IMR-90 (cell line): ENCODE results near the gene MRPL45. TPM values are rescaled to one million over a fixed set of nuclear protein-coding genes. Genes with fewer than 3 reads are reported as not detected.

Experiments
- ATAC-seq: fragments of 200-7000 bp; cut with Tn5 transposase; 2 replicates; pipeline ENCODE4 v1.9.1; 2020; ENCODE audit warnings: low read depth, mild to moderate bottlenecking, moderate library complexity
- BruUV-seq: library from RNA; stranded (reverse); fragments of 400-500 nt; replicated peaks from 2 replicates; lab custom pipeline; 2021; lab: Mats Ljungman, UMichigan
- CTCF ChIA-PET: fragments of 300-600 bp; formaldehyde crosslinking; extraction: SDS; loops from one replicate; lab custom pipeline; 2021; ENCODE audit warnings: antibody characterized with exemption; lab: Yijun Ruan, JAX
- POLR2A ChIA-PET: fragments of 300-600 bp; sonication (Branson Sonifier 250); formaldehyde crosslinking; loops from one replicate; lab custom pipeline; 2022; ENCODE audit warnings: antibody characterized with exemption; ENCODE audit not compliant: unreplicated experiment; lab: Charles Lee
- DNase-seq: peaks from one replicate; pipeline ENCODE4 v3.0.0; 2013
- H2AFZ ChIP-seq: replicated peaks from 2 replicates; pipeline ENCODE3; 2013; ENCODE audit warnings: low read length, mild to moderate bottlenecking; ENCODE audit not compliant: poor library complexity
- H2AK5ac ChIP-seq: 2 replicates; pipeline ENCODE4 v1.6.1; 2013; ENCODE audit warnings: low read depth, low read length, inconsistent platforms
- H2AK9ac ChIP-seq: replicated peaks from 2 replicates; pipeline ENCODE3; 2013; ENCODE audit warnings: mild to moderate bottlenecking, low read depth, low read length, moderate library complexity; ENCODE audit not compliant: poor library complexity
- H2BK120ac ChIP-seq: 2 replicates; pipeline ENCODE4 v1.6.1; 2013; ENCODE audit warnings: low read depth, low read length, inconsistent platforms
- H2BK15ac ChIP-seq: 3 replicates; pipeline ENCODE4 v1.6.1; 2013; ENCODE audit warnings: low read depth, low read length, inconsistent platforms
- H2BK20ac ChIP-seq: 2 replicates; pipeline ENCODE4 v1.6.1; 2013; ENCODE audit warnings: low read depth, mild to moderate bottlenecking, inconsistent platforms, low read length, moderate library complexity
- H2BK5ac ChIP-seq: 2 replicates; pipeline ENCODE4 v1.6.1; 2013; ENCODE audit warnings: mild to moderate bottlenecking, low read depth, low read length, inconsistent platforms; ENCODE audit not compliant: poor library complexity, severe bottlenecking
- H3K14ac ChIP-seq: replicated peaks from 2 replicates; pipeline ENCODE4 v1.6.1; 2013; ENCODE audit warnings: low read depth, low read length, inconsistent platforms
- H3K18ac ChIP-seq: 2 replicates; pipeline ENCODE4 v1.6.1; 2013; ENCODE audit warnings: low read depth, low read length, control low read depth
- H3K23ac ChIP-seq: 2 replicates; pipeline ENCODE4 v1.6.1; 2013; ENCODE audit warnings: low read depth, low read length, inconsistent platforms
- H3K27ac ChIP-seq: 2 replicates; pipeline ENCODE4 v1.5.1; 2013; ENCODE audit warnings: mild to moderate bottlenecking, control low read depth, low read length; ENCODE audit not compliant: insufficient read depth
- H3K27me3 ChIP-seq: 2 replicates; pipeline ENCODE4 v1.6.1; 2013; ENCODE audit warnings: low read length; ENCODE audit not compliant: control insufficient read depth, insufficient read depth
- H3K36me3 ChIP-seq: 2 replicates; pipeline ENCODE4 v1.6.1; 2013; ENCODE audit warnings: low read length, mixed read lengths; ENCODE audit not compliant: control insufficient read depth, insufficient read depth
- H3K4ac ChIP-seq: 2 replicates; pipeline ENCODE4 v1.6.1; 2013; ENCODE audit warnings: low read depth, low read length, inconsistent platforms
- H3K4me1 ChIP-seq: 2 replicates; pipeline ENCODE4 v1.6.1; 2013; ENCODE audit warnings: low read length, mixed read lengths; ENCODE audit not compliant: control insufficient read depth, insufficient read depth
- H3K4me2 ChIP-seq: 2 replicates; pipeline ENCODE4 v1.6.1; 2013; ENCODE audit warnings: low read depth, mild to moderate bottlenecking, control low read depth, low read length, moderate library complexity
- H3K4me3 ChIP-seq: 2 replicates; pipeline ENCODE4 v1.5.1; 2013; ENCODE audit warnings: low read depth, mild to moderate bottlenecking, control low read depth, low read length, moderate library complexity; ENCODE audit not compliant: insufficient read depth
- H3K56ac ChIP-seq: 2 replicates; pipeline ENCODE4 v1.6.1; 2013; ENCODE audit warnings: low read length, inconsistent platforms; ENCODE audit not compliant: insufficient read depth; ENCODE audit errors: extremely low read depth
- H3K79me1 ChIP-seq, 2 experiments: 2 replicates each; pipeline ENCODE4 v1.6.1; 2013; ENCODE audit warnings: low read length in 2 of 2, inconsistent platforms in 1 of 2, low read depth in 1 of 2
- H3K9ac ChIP-seq: 2 replicates; pipeline ENCODE4 v1.6.1; 2013; ENCODE audit warnings: low read depth, low read length, control low read depth
- H3K9me1 ChIP-seq: 2 replicates; pipeline ENCODE4 v1.6.1; 2013; ENCODE audit warnings: low read length, inconsistent platforms; ENCODE audit not compliant: insufficient read depth
- H3K9me3 ChIP-seq: 2 replicates; pipeline ENCODE4 v1.6.1; 2013; ENCODE audit warnings: low read length; ENCODE audit not compliant: control insufficient read depth, insufficient read depth
- H4K20me1 ChIP-seq: 2 replicates; pipeline ENCODE4 v1.6.1; 2013; ENCODE audit warnings: low read length, inconsistent platforms; ENCODE audit not compliant: insufficient read depth
- H4K5ac ChIP-seq: 2 replicates; pipeline ENCODE4 v1.6.1; 2013; ENCODE audit warnings: mild to moderate bottlenecking, low read depth, low read length, control low read depth
- H4K8ac ChIP-seq, 2 experiments: 2 replicates each; pipeline ENCODE4 v1.6.1; 2013; ENCODE audit warnings: low read depth in 2 of 2, low read length in 2 of 2, control low read depth in 1 of 2, inconsistent platforms in 1 of 2
- H4K91ac ChIP-seq: 2 replicates; pipeline ENCODE4 v1.6.1; 2013; ENCODE audit warnings: low read depth, low read length, inconsistent platforms; ENCODE audit not compliant: insufficient read depth
- CEBPB ChIP-seq: IDR thresholded peaks from 2 replicates; pipeline ENCODE4 v1.6.1; 2012; ENCODE audit warnings: low read depth, low read length, improper control_type of control experiment
- RAD21 ChIP-seq: IDR thresholded peaks from 2 replicates; pipeline ENCODE4 v1.6.1; 2012; ENCODE audit warnings: low read length, improper control_type of control experiment
- SMC3 ChIP-seq: fragments of 150-350 bp; IDR thresholded peaks from 2 replicates; pipeline ENCODE4 v1.6.1; 2016; ENCODE audit warnings: low read depth, mild to moderate bottlenecking, antibody characterized with exemption, low read length, moderate library complexity
- WGBS, 2 experiments: methylation state at CpG; one replicate each; pipeline versions ENCODE4 v1.1.5 to v1.1.7; 2013; ENCODE audit warnings: missing lambda C conversion rate in 2 of 2; ENCODE audit not compliant: insufficient read length in 1 of 2; ENCODE audit errors: extremely low coverage in 2 of 2; 5-methylcytosine and 5-hydroxymethylcytosine counted together
- dilution Hi-C: fragments of 300-500 bp; cut with HindIII; formaldehyde crosslinking; loops from one replicate; pipeline ENCODE4 v1.14.3; 2018; ENCODE audit warnings: low sequenced_read_pairs; ENCODE audit not compliant: unreplicated experiment
- in situ Hi-C: fragments of 300-500 bp; cut with MboI; formaldehyde crosslinking; loops from 3 replicates; pipeline ENCODE4 v1.14.3; 2019; ENCODE audit warnings: low sequenced_read_pairs, inconsistent platforms, mixed read lengths
- intact Hi-C: fragments of 100-400 bp; cut with micrococcal nuclease; formaldehyde crosslinking; loops from 2 replicates; pipeline ENCODE4 v1.10.0; 2022
- polyA plus RNA-seq, 3 experiments: library from polyadenylated mRNA; depleted of rRNA; stranded (reverse); fragments of >200 nt; gene quantifications; 2 replicates each; pipeline ENCODE4 v1.2.3, GENCODE V29; 2012; ENCODE audit warnings: low replicate concordance in 1 of 3
- total RNA-seq: library from RNA; depleted of rRNA; stranded (reverse); fragments of >200 nt; gene quantifications from 2 replicates; pipeline ENCODE4 v1.2.3, GENCODE V29; 2012
- TF ChIP-seq, protein P1 (sequence below): conservative IDR thresholded peaks from 2 replicates; pipeline ENCODE4 v1.5.1; 2012; ENCODE audit warnings: mild to moderate bottlenecking, low read depth, low read length, improper control_type of control experiment

The MRPL45 gene
- total and polyA plus RNA-seq, 2 of the 4 experiments (the other 2 are of a cell fraction): 39.6 to 46.8 TPM

DNA sequence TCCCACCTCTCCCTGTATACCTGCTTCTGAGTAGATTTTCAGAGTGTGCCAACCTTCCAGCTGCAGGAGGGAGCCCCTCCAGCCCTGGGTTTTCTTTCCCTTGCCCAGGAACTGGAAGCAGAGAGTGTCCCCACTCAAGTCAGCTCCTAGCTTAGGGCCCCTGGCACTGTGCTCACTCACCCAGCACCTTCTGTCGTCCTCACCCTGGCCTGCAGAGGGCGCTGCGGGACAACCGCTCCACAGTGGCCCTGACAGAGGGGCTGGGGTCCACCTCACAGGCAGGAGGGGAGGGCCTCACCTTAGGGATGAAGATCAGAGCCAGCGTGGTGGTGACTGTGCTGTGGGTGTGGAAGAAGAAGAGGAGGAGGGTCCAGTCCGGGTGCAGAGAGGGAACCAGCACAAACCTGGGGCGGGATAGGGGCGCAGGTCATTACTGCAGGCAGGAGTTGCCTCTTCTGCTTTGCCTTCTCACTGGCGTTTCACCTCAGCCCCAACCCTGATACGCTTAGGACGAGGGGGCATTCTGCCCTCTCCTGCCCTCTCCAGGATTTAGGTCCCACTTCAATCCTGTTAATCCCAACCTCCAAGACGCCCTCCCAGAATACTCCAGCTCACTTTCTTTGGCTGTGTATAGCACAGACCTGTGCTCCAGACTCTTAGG, 36.8 kb downstream of the MRPL45 start:
- POLR2A ChIA-PET: no interaction called here
- in situ Hi-C loops (no loop called here), dilution Hi-C loops (no loop called here)

More for the DNA sequence above, 36.8 kb downstream of the MRPL45 start:
- Histone ChIP-seq H3K27me3 (peaks cover 73% of the 10 kb centered on the region), H3K9me3 (no peaks in the 10 kb centered on the region), H2AK5ac (no peak overlapping the region), H3K14ac (no peak overlapping the region), H2BK15ac (no peak overlapping the region), H3K79me1 (no peaks in the 10 kb centered on the region), H2BK20ac (no peak overlapping the region), H4K5ac (no peak overlapping the region), H3K4me1 (no peaks in the 10 kb centered on the region), H3K4me3 (no peak overlapping the region), H2BK120ac (no peak overlapping the region), H4K8ac (no peak overlapping the region), H3K4ac (no peak overlapping the region), H3K9ac (no peak overlapping the region), H4K20me1 (no peaks in the 10 kb centered on the region; the same call in 1 of the 2 replicates), H3K18ac (no peak overlapping the region), H3K36me3 (no peaks in the 10 kb centered on the region), H3K9me1 (0 out of 2 replicates have a peak, but pooled peaks cover 2% of the 10 kb centered on the region), H4K91ac (no peak overlapping the region), H3K23ac (no peak overlapping the region), H2AK9ac (peak overlapping the region; percentile 45), H3K27ac (no peak overlapping the region), H2BK5ac (no peak overlapping the region), H3K56ac (no peak overlapping the region), H3K4me2 (no peak overlapping the region), H2AFZ (no peak overlapping the region)
- CTCF ChIA-PET: interaction anchor here (0.5 to 2.0 kb wide), 3 partner anchors 16 to 81 kb away, joined by 3 to 5 read pairs (median 3); no protein-coding TSS in a partner anchor
- WGBS, 2 experiments: 67% methylated on average over 3 of the region's 12 CpGs; no CpG with 5 or more reads in 1 of the 2 experiments
- TF ChIP-seq RAD21 (peak; percentile 25; the same call in 1 of the 2 replicates), CEBPB (no peak), SMC3 (peak; percentile 21; the same call in 1 of the 2 replicates)
- TF ChIP-seq, protein P1, sequence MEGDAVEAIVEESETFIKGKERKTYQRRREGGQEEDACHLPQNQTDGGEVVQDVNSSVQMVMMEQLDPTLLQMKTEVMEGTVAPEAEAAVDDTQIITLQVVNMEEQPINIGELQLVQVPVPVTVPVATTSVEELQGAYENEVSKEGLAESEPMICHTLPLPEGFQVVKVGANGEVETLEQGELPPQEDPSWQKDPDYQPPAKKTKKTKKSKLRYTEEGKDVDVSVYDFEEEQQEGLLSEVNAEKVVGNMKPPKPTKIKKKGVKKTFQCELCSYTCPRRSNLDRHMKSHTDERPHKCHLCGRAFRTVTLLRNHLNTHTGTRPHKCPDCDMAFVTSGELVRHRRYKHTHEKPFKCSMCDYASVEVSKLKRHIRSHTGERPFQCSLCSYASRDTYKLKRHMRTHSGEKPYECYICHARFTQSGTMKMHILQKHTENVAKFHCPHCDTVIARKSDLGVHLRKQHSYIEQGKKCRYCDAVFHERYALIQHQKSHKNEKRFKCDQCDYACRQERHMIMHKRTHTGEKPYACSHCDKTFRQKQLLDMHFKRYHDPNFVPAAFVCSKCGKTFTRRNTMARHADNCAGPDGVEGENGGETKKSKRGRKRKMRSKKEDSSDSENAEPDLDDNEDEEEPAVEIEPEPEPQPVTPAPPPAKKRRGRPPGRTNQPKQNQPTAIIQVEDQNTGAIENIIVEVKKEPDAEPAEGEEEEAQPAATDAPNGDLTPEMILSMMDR: peak; percentile 47; the same call in 1 of the 2 replicates
- no TSS peak for BruUV-seq
- ATAC-seq: peak; percentile 59; the same call in 1 of the 2 replicates
- intact Hi-C loops: no loop called here
- no peak for DNase-seq
